Measurements from ENCODE around the gene RASAL1.

DNA sequence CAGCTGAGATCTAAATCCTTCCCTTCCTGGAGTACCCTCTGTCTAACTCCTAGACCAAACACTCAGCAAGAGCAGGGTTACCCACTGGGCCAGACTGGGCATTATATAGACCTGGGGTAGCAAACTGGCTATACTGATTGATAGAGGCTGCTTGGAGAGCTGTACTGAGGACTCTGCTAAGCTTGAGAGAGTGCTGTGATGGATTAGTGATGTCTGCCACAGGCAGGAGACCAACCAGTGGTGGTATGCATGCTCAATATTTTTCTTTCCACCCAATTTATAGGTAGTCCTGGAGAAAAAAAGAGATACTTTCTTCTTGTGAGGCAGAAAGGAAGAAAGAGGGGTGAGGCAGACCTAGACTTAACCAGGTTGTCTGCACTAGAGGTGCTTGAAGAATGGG, 45.7 kb downstream of the RASAL1 start:
- TF ChIP-seq CTCF (conservative IDR thresholded peaks at IDR 0.05; ENCODE audit: low read depth, low read length), result no peak
- TF ChIP-seq EZH2 (IDR thresholded peaks at IDR 0.05; ENCODE audit: borderline replicate concordance, low read depth, low read length, poor library complexity, severe bottlenecking), result no peak

Measured in A673 (cell line).